ENCODE data around the gene ZNRF3.

DNA sequence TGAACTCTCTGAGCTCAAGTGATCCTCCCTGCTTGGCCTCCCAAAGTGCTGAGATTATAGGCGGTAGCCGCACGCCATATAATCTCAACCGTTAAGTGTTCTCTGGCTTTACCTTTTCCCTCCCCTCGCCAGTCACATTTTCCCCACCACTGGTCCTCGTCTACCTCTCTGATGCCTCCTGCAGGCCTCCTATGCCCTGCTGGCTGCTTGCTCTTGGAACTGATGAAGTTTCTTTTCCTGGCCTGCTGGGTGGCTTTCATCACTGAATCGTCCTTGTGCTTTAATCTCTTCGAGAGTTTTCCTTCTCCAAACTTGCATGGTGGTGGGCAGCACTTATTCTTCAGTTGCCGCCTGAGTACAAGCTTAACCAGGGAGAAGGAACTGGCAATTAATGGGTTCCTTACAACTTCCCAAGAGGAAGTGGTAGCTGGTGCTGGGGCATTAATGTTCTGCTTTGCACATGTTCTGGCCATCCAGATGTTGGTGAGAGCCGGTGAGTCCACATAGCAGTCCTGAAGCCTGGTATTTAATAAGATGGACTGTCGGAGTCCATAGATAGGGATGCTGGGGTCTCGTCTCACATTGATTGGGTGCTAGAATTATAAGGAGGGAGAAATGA, 177.0 kb downstream of the ZNRF3 start:
- no peak for TF ChIP-seq POLR2A (IDR thresholded peaks at IDR 0.05)
- TF ChIP-seq, protein P1, sequence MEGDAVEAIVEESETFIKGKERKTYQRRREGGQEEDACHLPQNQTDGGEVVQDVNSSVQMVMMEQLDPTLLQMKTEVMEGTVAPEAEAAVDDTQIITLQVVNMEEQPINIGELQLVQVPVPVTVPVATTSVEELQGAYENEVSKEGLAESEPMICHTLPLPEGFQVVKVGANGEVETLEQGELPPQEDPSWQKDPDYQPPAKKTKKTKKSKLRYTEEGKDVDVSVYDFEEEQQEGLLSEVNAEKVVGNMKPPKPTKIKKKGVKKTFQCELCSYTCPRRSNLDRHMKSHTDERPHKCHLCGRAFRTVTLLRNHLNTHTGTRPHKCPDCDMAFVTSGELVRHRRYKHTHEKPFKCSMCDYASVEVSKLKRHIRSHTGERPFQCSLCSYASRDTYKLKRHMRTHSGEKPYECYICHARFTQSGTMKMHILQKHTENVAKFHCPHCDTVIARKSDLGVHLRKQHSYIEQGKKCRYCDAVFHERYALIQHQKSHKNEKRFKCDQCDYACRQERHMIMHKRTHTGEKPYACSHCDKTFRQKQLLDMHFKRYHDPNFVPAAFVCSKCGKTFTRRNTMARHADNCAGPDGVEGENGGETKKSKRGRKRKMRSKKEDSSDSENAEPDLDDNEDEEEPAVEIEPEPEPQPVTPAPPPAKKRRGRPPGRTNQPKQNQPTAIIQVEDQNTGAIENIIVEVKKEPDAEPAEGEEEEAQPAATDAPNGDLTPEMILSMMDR (IDR thresholded peaks at IDR 0.05), result no peak
